ENCODE results near the gene RNF114. TPM values are rescaled to one million over a fixed set of nuclear protein-coding genes. Genes with fewer than 3 reads are reported as not detected.

Gene RNF114
- total RNA-seq, 1 donor from 2014 or later = 45.4 TPM

DNA sequence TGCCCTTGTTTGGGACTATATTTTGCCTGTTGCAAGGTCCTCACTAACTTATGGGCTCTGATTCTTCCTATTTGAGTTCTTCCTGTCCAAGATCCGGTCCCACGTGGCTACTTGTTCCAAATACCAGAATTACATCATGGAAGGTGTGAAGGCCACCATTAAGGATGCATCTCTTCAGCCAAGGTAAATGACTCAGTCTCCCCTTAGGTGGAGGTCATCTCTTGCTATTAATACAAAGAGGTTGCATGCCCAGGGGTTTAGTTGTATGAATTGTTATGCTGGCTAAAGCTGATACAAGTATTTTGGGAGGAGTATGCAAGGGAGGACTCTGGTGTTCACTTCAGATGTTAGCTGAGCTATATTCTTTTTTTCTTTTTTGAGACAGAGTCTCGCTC is 9.1 kb downstream of the RNF114 start:
- peaks cover 21% of the 10 kb centered on the region for H3K36me3 Mint-ChIP-seq (ENCODE audit: low read depth)

GRCh38 chr20:49945701-49946477 is 9.7 kb downstream of the RNF114 start:
- TF ChIP-seq, protein P1, sequence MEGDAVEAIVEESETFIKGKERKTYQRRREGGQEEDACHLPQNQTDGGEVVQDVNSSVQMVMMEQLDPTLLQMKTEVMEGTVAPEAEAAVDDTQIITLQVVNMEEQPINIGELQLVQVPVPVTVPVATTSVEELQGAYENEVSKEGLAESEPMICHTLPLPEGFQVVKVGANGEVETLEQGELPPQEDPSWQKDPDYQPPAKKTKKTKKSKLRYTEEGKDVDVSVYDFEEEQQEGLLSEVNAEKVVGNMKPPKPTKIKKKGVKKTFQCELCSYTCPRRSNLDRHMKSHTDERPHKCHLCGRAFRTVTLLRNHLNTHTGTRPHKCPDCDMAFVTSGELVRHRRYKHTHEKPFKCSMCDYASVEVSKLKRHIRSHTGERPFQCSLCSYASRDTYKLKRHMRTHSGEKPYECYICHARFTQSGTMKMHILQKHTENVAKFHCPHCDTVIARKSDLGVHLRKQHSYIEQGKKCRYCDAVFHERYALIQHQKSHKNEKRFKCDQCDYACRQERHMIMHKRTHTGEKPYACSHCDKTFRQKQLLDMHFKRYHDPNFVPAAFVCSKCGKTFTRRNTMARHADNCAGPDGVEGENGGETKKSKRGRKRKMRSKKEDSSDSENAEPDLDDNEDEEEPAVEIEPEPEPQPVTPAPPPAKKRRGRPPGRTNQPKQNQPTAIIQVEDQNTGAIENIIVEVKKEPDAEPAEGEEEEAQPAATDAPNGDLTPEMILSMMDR (IDR thresholded peaks at IDR 0.05) = no peak
- Mint-ChIP-seq H3K36me3 (ENCODE audit: low read depth) (peaks cover 21% of the 10 kb centered on the region), H3K4me3 (ENCODE audit: unreplicated experiment) (no peak overlapping the region), H3K27me3 (ENCODE audit: low read depth) (no peaks in the 10 kb centered on the region), H3K4me1 (ENCODE audit: low read depth) (peaks cover 25% of the 10 kb centered on the region), H3K9me3 (ENCODE audit: low read depth) (no peaks in the 10 kb centered on the region), H3K27ac (ENCODE audit: unreplicated experiment) (no peak overlapping the region)
- no peak for DNase-seq (ENCODE audit: low spot score)

More for the DNA sequence above, 9.1 kb downstream of the RNF114 start:
- Mint-ChIP-seq H3K27ac (ENCODE audit: unreplicated experiment) (no peak overlapping the region), H3K4me3 (ENCODE audit: unreplicated experiment) (no peak overlapping the region), H3K9me3 (ENCODE audit: low read depth) (no peaks in the 10 kb centered on the region), H3K4me1 (ENCODE audit: low read depth) (peaks cover 23% of the 10 kb centered on the region), H3K27me3 (ENCODE audit: low read depth) (no peaks in the 10 kb centered on the region)
- DNase-seq (ENCODE audit: low spot score) = no peak
- TF ChIP-seq, protein P1 (IDR thresholded peaks at IDR 0.05) = no peak

DNA sequence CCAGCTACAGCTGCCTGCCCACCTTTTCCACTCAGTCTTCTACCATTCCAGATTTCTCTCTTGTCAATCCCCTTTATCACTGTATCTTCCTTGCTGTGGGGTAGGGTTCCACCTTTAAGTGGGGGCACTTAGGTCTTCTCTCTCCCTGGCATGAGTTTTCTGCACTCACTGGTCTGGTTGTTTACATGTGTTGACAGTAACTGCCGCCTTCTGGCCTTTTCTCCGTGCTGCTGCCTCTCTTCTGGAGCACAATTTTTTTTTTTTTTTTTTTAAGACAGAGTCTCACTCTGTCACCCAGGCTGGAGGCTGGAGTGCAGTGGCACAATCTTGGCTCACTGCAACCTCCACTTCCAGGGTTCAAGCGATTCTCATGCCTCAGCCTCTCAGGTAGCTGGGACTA is 12.0 kb downstream of the RNF114 start:
- no peaks in the 10 kb centered on the region for H3K27me3 Mint-ChIP-seq (ENCODE audit: low read depth)
- H3K27ac Mint-ChIP-seq (ENCODE audit: unreplicated experiment) = peak overlapping the region; percentile 95
- H3K4me3 Mint-ChIP-seq (ENCODE audit: unreplicated experiment) = no peak overlapping the region
- TF ChIP-seq, protein P1 (IDR thresholded peaks at IDR 0.05) = no peak
- H3K4me1 Mint-ChIP-seq (ENCODE audit: low read depth) = peaks cover 25% of the 10 kb centered on the region
- no peak for DNase-seq (ENCODE audit: low spot score)
- peaks cover 31% of the 10 kb centered on the region for H3K36me3 Mint-ChIP-seq (ENCODE audit: low read depth)
- H3K9me3 Mint-ChIP-seq (ENCODE audit: low read depth) = no peaks in the 10 kb centered on the region

DNA sequence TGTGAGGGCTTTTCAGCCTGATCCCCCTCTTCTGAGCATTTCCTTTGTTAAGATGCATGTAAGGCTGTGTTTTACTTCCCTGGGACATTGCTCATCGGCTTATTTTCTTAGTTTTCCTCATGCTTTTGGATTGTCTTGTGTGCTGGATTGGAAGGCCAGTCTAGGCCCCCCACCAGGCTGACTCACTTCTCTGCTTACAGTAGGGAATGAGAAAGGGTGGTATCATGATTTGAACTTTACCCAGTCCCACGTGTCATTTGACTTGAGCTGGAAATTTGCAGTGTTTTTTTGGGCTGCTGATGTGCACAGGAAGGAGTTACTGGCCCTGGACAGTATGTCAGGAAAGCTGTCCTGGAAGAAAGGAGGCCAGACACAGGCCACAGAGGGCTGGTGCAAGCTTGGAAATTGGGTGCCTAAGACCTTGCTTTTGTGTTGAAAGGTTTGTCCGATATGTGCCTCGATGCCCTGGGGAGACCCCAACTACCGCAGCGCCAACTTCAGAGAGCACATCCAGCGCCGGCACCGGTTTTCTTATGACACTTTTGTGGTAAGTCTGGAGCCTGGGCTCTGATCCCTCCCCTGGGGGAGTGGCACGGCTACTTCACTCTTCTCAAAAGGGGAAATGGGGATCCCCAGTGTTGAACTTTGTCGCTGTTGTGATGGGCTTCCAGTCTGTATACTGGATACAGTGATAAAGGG is 12.8 kb downstream of the RNF114 start:
- Mint-ChIP-seq H3K27ac (ENCODE audit: unreplicated experiment) (peak overlapping the region; percentile 95), H3K4me1 (ENCODE audit: low read depth) (peaks cover 25% of the 10 kb centered on the region), H3K9me3 (ENCODE audit: low read depth) (no peaks in the 10 kb centered on the region), H3K36me3 (ENCODE audit: low read depth) (peaks cover 32% of the 10 kb centered on the region), H3K4me3 (ENCODE audit: unreplicated experiment) (no peak overlapping the region), H3K27me3 (ENCODE audit: low read depth) (no peaks in the 10 kb centered on the region)
- no peak for DNase-seq (ENCODE audit: low spot score)
- TF ChIP-seq, protein P1 (IDR thresholded peaks at IDR 0.05) = no peak

GRCh38 chr20:49951151-49951550 is 15.0 kb downstream of the RNF114 start:
- Mint-ChIP-seq H3K27ac (ENCODE audit: unreplicated experiment) (peak overlapping the region; percentile 90), H3K4me1 (ENCODE audit: low read depth) (peaks cover 25% of the 10 kb centered on the region), H3K4me3 (ENCODE audit: unreplicated experiment) (peak overlapping the region; percentile 6), H3K9me3 (ENCODE audit: low read depth) (no peaks in the 10 kb centered on the region), H3K27me3 (ENCODE audit: low read depth) (no peaks in the 10 kb centered on the region), H3K36me3 (ENCODE audit: low read depth) (peaks cover 38% of the 10 kb centered on the region)
- TF ChIP-seq, protein P1 (IDR thresholded peaks at IDR 0.05) = no peak
- DNase-seq (ENCODE audit: low spot score) = no peak
